Measurements from ENCODE around the gene CMTM5.
A peak's percentile ranks its signal among the peaks of the same experiment; 100 is the strongest.
"Not testable (repeated sequence)": the region's sequence is repeated elsewhere in the genome, so short reads cannot be mapped to it uniquely, and the experiment has no call there.

CMTM5 gene

GRCh38 chr14:23379366-23380196, 2.7 kb downstream of the CMTM5 start:
- peak; percentile 67 for DNase-seq

GRCh38 chr14:23380197-23380914, 3.5 kb downstream of the CMTM5 start:
- DNase-seq: no peak

GRCh38 chr14:23380976-23381375, 4.1 kb downstream of the CMTM5 start:
- no peak for DNase-seq

GRCh38 chr14:23381871-23382270, 5.0 kb downstream of the CMTM5 start:
- no peak for DNase-seq

- DNase-seq: no peak
Measured at GRCh38 chr14:23382276-23382675, 5.4 kb downstream of the CMTM5 start.

- no peak for DNase-seq
Measured at GRCh38 chr14:23382731-23383440, 6.0 kb downstream of the CMTM5 start.

GRCh38 chr14:23384364-23385080, 7.7 kb downstream of the CMTM5 start:
- DNase-seq: no peak

GRCh38 chr14:23385244-23385641, 8.4 kb downstream of the CMTM5 start:
- no peak for DNase-seq

- DNase-seq: no peak
Measured at GRCh38 chr14:23385642-23386265, 8.9 kb downstream of the CMTM5 start.

GRCh38 chr14:23386266-23386657, 9.4 kb downstream of the CMTM5 start:
- not testable (repeated sequence) for DNase-seq

- DNase-seq: no peak
Measured at GRCh38 chr14:23386999-23387398, 10.2 kb downstream of the CMTM5 start.

- no peak for DNase-seq
Measured at GRCh38 chr14:23387916-23388882, 11.4 kb downstream of the CMTM5 start.

- DNase-seq: no peak
Measured at GRCh38 chr14:23388996-23389395, 12.2 kb downstream of the CMTM5 start.

- no peak for DNase-seq
Measured at GRCh38 chr14:23389396-23389795, 12.6 kb downstream of the CMTM5 start.

- not testable (repeated sequence) for DNase-seq
Measured at GRCh38 chr14:23389871-23390270, 13.0 kb downstream of the CMTM5 start.

GRCh38 chr14:23392613-23393012, 15.8 kb downstream of the CMTM5 start:
- DNase-seq: no peak

- no peak for DNase-seq
Measured at GRCh38 chr14:23396126-23396525, 19.3 kb downstream of the CMTM5 start.

- no peak for DNase-seq
Measured at GRCh38 chr14:23396781-23397407, 20.0 kb downstream of the CMTM5 start.

- DNase-seq: no peak
Measured at GRCh38 chr14:23398348-23398747, 21.5 kb downstream of the CMTM5 start.

- no peak for DNase-seq
Measured at GRCh38 chr14:23399136-23399535, 22.3 kb downstream of the CMTM5 start.

GRCh38 chr14:23399591-23399990, 22.7 kb downstream of the CMTM5 start:
- DNase-seq: no peak

Measured in CD4-positive, alpha-beta T cell treated with Interleukin-17A for 1 hour (primary cell).